D721Med (cell line): ENCODE measurements around the gene MCEMP1.

Experiments
- DNase-seq: peaks from one replicate; pipeline ENCODE4 v3.0.0; 2011; ENCODE audit warnings: low spot score; ENCODE audit not compliant: insufficient read length
- FAIRE-seq: peaks from 2 replicates; lab custom pipeline; 2011; peaks lifted over from hg19 to GRCh38; lab: Jason Lieb, UNC
- CTCF ChIP-seq: IDR thresholded peaks from 2 replicates; pipeline ENCODE4 v1.5.1; 2012; ENCODE audit warnings: mild to moderate bottlenecking, control low read depth; ENCODE audit not compliant: insufficient read depth; ENCODE audit errors: missing control alignments

Gene MCEMP1

GRCh38 chr19:7674010-7675005 is 2.6 kb upstream of the MCEMP1 start:
- FAIRE-seq = no peak
- TF ChIP-seq CTCF = no peak
- DNase-seq = no peak

- FAIRE-seq (no peak), DNase-seq (no peak)
- no peak for TF ChIP-seq CTCF
These were observed 514 bp upstream of the MCEMP1 start for GRCh38 chr19:7676376-7676775.

- DNase-seq (no peak), FAIRE-seq (no peak)
- no peak for TF ChIP-seq CTCF
These were observed 900 bp downstream of the MCEMP1 start for GRCh38 chr19:7677669-7678311.

- TF ChIP-seq CTCF = peak; percentile 64
- peak; percentile 59 for DNase-seq
- FAIRE-seq = no peak
These were observed 2.3 kb downstream of the MCEMP1 start for GRCh38 chr19:7678971-7679751.

- DNase-seq = no peak
- FAIRE-seq = no peak
- no peak for TF ChIP-seq CTCF
These were observed 3.1 kb downstream of the MCEMP1 start for GRCh38 chr19:7679771-7680605.

- no peak for FAIRE-seq
- peak; percentile 73 for DNase-seq
- peak; percentile 83 for TF ChIP-seq CTCF
These were observed 3.9 kb downstream of the MCEMP1 start, which contains the start of gene TRAPPC5 for GRCh38 chr19:7680606-7681339. Gene TRAPPC5 (plus strand): TSS chr19:7680833. CDS start chr19:7682254, 1,421 bp downstream.
